SK-N-SH treated with all-trans-retinoic acid at 6 μM for 48 hours (cell line): ENCODE results near the gene ANGPT4.

Source experiments
- ATAC-seq: fragments of 200-7000 bp; cut with Tn5 transposase; 3 replicates; pipeline ENCODE4 v1.9.1; 2020; ENCODE audit warnings: mild to moderate bottlenecking, moderate library complexity
- ARNTL ChIP-seq: fragments of 450-650 bp; formaldehyde crosslinking; IDR thresholded peaks from 2 replicates; pipeline ENCODE4 v1.5.0; 2020; ENCODE audit warnings: low read depth, mild to moderate bottlenecking, moderate library complexity, borderline replicate concordance
- BACH2 ChIP-seq: fragments of 250-450 bp; sonication (Bioruptor Pico); IDR thresholded peaks from 2 replicates; pipeline ENCODE4 v1.9.0; 2021; ENCODE audit warnings: mild to moderate bottlenecking, borderline replicate concordance
- CSDC2 ChIP-seq: fragments of 250-450 bp; sonication (Bioruptor Pico); IDR thresholded peaks from 2 replicates; pipeline ENCODE4 v1.5.0; 2020; ENCODE audit warnings: mild to moderate bottlenecking, moderate library complexity
- GLIS3 ChIP-seq: fragments of 250-450 bp; sonication (Bioruptor Pico); IDR thresholded peaks from 2 replicates; pipeline ENCODE4 v1.5.0; 2020; ENCODE audit warnings: mild to moderate bottlenecking, moderate library complexity
- OSR1 ChIP-seq: fragments of 250-450 bp; sonication (Bioruptor Pico); IDR thresholded peaks from 2 replicates; pipeline ENCODE4 v1.8.0; 2022; ENCODE audit warnings: moderate library complexity, mild to moderate bottlenecking, inconsistent platforms
- PATZ1 ChIP-seq: fragments of 250-450 bp; sonication (Bioruptor Pico); IDR thresholded peaks from 2 replicates; pipeline ENCODE4 v1.8.0; 2020; ENCODE audit warnings: mild to moderate bottlenecking, moderate library complexity, borderline replicate concordance
- PPARA ChIP-seq: fragments of 250-450 bp; sonication (Bioruptor Pico); IDR thresholded peaks from 2 replicates; pipeline ENCODE4 v1.5.0; 2020; ENCODE audit warnings: mild to moderate bottlenecking, borderline replicate concordance
- RARB ChIP-seq: fragments of 250-450 bp; sonication (Bioruptor Pico); IDR thresholded peaks from 2 replicates; pipeline ENCODE4 v1.8.0; 2021; ENCODE audit warnings: mild to moderate bottlenecking, moderate library complexity
- TCF4 ChIP-seq: fragments of 250-450 bp; sonication (Bioruptor Pico); IDR thresholded peaks from 2 replicates; pipeline ENCODE4 v1.8.0; 2021; ENCODE audit warnings: mild to moderate bottlenecking, moderate library complexity, borderline replicate concordance
- TSHZ2 ChIP-seq: fragments of 250-450 bp; sonication (Bioruptor Pico); IDR thresholded peaks from 2 replicates; pipeline ENCODE4 v1.5.0; 2020; ENCODE audit warnings: mild to moderate bottlenecking, moderate library complexity
- ZFP3 ChIP-seq: fragments of 250-450 bp; sonication (Bioruptor Pico); IDR thresholded peaks from 2 replicates; pipeline ENCODE4 v1.5.0; 2020; ENCODE audit warnings: mild to moderate bottlenecking, moderate library complexity
- ZFP30 ChIP-seq: fragments of 450-650 bp; formaldehyde crosslinking; IDR thresholded peaks from 2 replicates; pipeline ENCODE4 v1.5.0; 2022; ENCODE audit warnings: mild to moderate bottlenecking, moderate library complexity
- ZNF565 ChIP-seq: fragments of 450-650 bp; formaldehyde crosslinking; conservative IDR thresholded peaks from 2 replicates; pipeline ENCODE4 v1.5.0; 2020; ENCODE audit warnings: low read depth, mild to moderate bottlenecking, moderate library complexity
- ZNF70 ChIP-seq: fragments of 450-650 bp; formaldehyde crosslinking; IDR thresholded peaks from 2 replicates; pipeline ENCODE4 v1.5.0; 2020; ENCODE audit warnings: mild to moderate bottlenecking, moderate library complexity
- ZNF8 ChIP-seq: fragments of 450-650 bp; formaldehyde crosslinking; IDR thresholded peaks from 2 replicates; pipeline ENCODE4 v1.5.0; 2020; ENCODE audit warnings: mild to moderate bottlenecking, moderate library complexity
- TF ChIP-seq, protein P1 (sequence below): fragments of 250-450 bp; sonication (Bioruptor Pico); IDR thresholded peaks from 2 replicates; pipeline ENCODE4 v1.8.0; 2021; ENCODE audit warnings: low read depth, mild to moderate bottlenecking, moderate library complexity, borderline replicate concordance
- TF ChIP-seq, protein P2 (sequence below): fragments of 250-450 bp; sonication (Bioruptor Pico); IDR thresholded peaks from 2 replicates; pipeline ENCODE4 v1.5.1; 2021; ENCODE audit warnings: mild to moderate bottlenecking, moderate library complexity

Gene ANGPT4

DNA sequence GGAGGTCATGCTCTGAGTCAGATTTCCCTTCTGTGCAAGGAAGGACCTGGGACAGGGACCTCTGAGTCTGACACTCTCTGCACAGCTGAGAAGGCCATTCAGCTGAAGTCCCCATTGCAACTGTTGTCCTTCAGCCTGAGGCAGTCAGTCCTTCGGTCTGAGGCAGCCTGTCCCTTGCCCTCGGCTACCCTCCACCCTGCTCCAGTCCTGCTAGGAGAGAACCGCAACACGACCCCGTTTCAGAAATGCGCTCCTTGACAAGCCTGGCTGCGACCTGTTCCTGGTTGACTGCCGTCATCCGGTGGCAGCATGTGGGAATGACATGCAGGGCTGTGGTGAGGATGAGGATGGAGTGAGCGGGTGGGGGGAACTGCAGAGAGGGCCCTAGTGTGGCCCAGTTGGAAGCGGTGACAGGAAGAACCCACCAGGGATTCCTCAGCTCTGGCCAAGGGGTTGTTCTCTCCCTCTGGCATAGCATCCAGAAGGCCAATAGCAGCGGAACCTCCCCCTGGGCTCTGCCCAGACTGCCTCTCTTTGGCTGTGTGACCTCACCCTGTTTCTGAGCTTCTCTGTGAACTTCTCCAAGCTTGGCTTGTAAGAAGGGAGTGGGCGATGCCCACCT, 40.3 kb upstream of the ANGPT4 start:
- ATAC-seq, result peak; percentile 90
- TF ChIP-seq PATZ1 (CRISPR knock-in tag), result no peak
- no peak for TF ChIP-seq RARB (CRISPR knock-in tag)
- TF ChIP-seq ARNTL (CRISPR knock-in tag), result no peak
- TF ChIP-seq OSR1, result no peak
- TF ChIP-seq, protein P1, sequence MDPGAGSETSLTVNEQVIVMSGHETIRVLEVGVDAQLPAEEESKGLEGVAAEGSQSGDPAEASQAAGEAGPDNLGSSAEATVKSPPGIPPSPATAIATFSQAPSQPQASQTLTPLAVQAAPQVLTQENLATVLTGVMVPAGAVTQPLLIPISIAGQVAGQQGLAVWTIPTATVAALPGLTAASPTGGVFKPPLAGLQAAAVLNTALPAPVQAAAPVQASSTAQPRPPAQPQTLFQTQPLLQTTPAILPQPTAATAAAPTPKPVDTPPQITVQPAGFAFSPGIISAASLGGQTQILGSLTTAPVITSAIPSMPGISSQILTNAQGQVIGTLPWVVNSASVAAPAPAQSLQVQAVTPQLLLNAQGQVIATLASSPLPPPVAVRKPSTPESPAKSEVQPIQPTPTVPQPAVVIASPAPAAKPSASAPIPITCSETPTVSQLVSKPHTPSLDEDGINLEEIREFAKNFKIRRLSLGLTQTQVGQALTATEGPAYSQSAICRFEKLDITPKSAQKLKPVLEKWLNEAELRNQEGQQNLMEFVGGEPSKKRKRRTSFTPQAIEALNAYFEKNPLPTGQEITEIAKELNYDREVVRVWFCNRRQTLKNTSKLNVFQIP (CRISPR knock-in tag), result no peak
- no peak for TF ChIP-seq BACH2 (CRISPR knock-in tag)
- no peak for TF ChIP-seq PPARA (CRISPR knock-in tag)
- TF ChIP-seq TSHZ2 (CRISPR knock-in tag), result no peak
- no peak for TF ChIP-seq ZFP3 (CRISPR knock-in tag)
- TF ChIP-seq, protein P2, sequence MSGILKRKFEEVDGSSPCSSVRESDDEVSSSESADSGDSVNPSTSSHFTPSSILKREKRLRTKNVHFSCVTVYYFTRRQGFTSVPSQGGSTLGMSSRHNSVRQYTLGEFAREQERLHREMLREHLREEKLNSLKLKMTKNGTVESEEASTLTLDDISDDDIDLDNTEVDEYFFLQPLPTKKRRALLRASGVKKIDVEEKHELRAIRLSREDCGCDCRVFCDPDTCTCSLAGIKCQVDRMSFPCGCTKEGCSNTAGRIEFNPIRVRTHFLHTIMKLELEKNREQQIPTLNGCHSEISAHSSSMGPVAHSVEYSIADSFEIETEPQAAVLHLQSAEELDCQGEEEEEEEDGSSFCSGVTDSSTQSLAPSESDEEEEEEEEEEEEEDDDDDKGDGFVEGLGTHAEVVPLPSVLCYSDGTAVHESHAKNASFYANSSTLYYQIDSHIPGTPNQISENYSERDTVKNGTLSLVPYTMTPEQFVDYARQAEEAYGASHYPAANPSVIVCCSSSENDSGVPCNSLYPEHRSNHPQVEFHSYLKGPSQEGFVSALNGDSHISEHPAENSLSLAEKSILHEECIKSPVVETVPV (CRISPR knock-in tag), result no peak
- TF ChIP-seq GLIS3, result no peak
- TF ChIP-seq CSDC2 (CRISPR knock-in tag), result no peak
- no peak for TF ChIP-seq ZNF565 (CRISPR knock-in tag)
- no peak for TF ChIP-seq ZNF70 (CRISPR knock-in tag)
- no peak for TF ChIP-seq TCF4

- ATAC-seq, result no peak
Measured at GRCh38 chr20:955656-956055, 39.5 kb upstream of the ANGPT4 start.

More at GRCh38 chr20:955656-956055, 39.5 kb upstream of the ANGPT4 start:
- TF ChIP-seq, protein P2 (CRISPR knock-in tag), result no peak
- TF ChIP-seq CSDC2 (CRISPR knock-in tag) (no peak), BACH2 (CRISPR knock-in tag) (no peak), ZNF70 (CRISPR knock-in tag) (no peak), ARNTL (CRISPR knock-in tag) (no peak), ZFP3 (CRISPR knock-in tag) (no peak), PATZ1 (CRISPR knock-in tag) (no peak), TSHZ2 (CRISPR knock-in tag) (no peak), ZFP30 (CRISPR knock-in tag) (no peak), ZNF8 (CRISPR knock-in tag) (no peak), TCF4 (no peak)
